Measurements from ENCODE around the gene SMURF2.

SMURF2 gene

DNA sequence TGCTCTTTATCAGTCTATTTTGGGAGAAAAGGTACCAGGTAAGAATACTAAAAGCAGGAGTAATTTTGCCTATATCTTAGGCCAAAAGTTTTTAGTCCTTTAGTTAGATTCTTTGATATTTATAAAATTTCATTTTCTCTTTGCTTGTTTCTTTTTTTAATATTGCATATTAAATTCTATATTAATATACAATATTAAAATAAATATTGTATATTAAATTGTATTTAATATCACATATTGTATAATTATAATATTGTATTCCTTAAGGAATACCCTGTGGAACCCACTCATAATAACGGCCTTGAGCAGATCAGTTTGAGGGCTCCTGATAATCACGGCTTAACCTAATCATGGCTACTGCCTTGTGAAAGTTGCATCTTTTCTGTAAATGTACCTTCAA is 153.4 kb downstream of the SMURF2 start:
- Mint-ChIP-seq H3K27me3 (ENCODE audit: low read depth) (peaks cover 8% of the 10 kb centered on the region), H3K36me3 (ENCODE audit: low read depth) (peaks cover 61% of the 10 kb centered on the region), H3K27ac (no peak overlapping the region), H3K9me3 (no peaks in the 10 kb centered on the region), H3K4me1 (ENCODE audit: low read depth) (peaks cover 30% of the 10 kb centered on the region), H3K4me3 (peak overlapping the region; percentile 96)
- DNase-seq (ENCODE audit: low spot score), result no peak

DNA sequence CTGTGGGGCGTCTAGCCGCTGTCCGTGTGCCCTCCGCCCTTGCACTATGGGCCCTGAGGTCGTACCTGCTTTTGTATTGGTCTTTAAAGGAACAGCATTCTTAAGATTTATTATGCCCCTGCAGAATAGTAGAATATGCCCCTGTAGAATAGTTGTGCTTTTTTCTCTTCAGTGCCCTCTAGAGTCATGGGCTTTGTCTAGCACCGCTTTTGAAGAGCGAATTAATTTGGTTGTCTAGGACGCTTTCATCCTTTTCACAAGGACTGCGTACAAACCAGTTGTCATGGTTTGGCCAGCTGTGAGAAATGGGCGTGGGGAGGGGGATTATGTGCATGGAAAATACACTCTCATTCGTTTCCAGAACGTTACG is 154.7 kb downstream of the SMURF2 start:
- H3K4me3 Mint-ChIP-seq, result peak overlapping the region; percentile 96
- H3K36me3 Mint-ChIP-seq (ENCODE audit: low read depth), result peaks cover 67% of the 10 kb centered on the region
- peak overlapping the region; percentile 99 for H3K27ac Mint-ChIP-seq
- H3K27me3 Mint-ChIP-seq (ENCODE audit: low read depth), result peaks cover 8% of the 10 kb centered on the region
- peaks cover 38% of the 10 kb centered on the region for H3K4me1 Mint-ChIP-seq (ENCODE audit: low read depth)
- no peaks in the 10 kb centered on the region for H3K9me3 Mint-ChIP-seq
- DNase-seq (ENCODE audit: low spot score), result peak; percentile 44

DNA sequence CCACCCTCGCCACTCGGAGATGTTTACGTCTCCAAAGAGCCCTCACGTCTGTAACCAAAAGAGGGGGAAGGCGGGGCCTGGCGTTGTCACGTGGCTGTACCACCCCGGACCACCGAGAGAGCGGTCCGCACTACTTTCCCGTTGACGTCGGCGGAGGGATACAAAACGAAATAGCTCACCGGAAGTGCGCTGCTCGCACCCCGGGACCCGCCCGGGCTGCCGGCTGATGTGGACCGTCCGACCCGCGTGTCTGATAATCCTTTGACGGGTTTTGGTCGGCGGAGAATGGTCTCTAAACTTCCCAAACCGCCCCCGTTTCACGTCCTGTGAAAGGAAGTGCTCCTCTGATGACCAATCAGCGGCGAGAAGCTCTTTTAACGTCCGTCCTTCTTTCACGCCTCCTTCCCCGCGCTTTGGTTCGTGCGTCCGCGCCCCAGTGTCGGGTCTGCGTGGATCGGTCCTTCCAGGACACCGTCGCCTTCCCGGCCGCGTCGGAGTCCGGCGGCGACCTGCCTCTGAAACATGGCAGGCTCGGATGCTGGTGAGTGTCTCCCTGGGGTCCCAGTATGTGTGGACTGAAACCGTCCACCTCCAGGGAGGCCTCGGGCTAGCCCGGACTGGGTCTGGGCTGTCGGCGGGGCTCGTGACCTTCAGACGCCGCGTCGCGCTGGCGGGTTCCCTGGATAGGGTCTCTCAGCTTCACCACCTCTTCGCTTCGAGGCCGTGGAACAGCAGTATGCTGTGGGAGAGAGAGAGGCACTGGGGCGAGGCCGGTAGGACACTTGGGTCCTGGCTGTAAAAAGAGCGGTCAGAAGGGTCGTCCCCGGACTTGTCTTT is 155.3 kb downstream of the SMURF2 start, which contains the start of gene CEP95:
CEP95 (plus strand) TSS at position 402 of the 837 bp plus-strand sequence; CDS start at position 523, 121 bp downstream.
- Mint-ChIP-seq H3K27ac (peak within 1 kb of the TSS; percentile 99), H3K9me3 (no peaks in the 10 kb centered on the region), H3K36me3 (ENCODE audit: low read depth) (peaks cover 70% of the 10 kb centered on the region), H3K4me1 (ENCODE audit: low read depth) (peaks cover 43% of the 10 kb centered on the region), H3K4me3 (peak within 1 kb of the TSS; percentile 96), H3K27me3 (ENCODE audit: low read depth) (peaks cover 8% of the 10 kb centered on the region)
- peak; percentile 95 for DNase-seq (ENCODE audit: low spot score)

DNA sequence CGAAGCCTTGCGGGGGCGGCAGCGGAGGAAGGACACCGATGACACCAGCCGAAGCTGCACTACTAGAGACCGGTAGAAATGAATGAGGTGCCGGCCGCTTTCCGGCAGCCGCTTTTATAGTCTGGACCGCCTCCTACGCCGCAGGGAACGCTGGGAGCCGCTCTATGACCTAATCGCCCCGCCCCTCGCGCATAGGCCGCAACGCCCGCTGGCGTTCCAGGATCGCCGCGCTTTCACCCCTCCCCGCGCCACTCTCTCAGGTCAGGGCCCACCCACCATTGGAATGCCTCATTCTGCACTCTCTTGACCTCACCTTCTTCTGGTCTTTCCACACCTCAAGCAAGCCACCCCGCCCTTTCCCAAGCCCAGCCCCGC is 155.9 kb downstream of the SMURF2 start, which contains the start of gene DDX5:
DDX5 (minus strand) TSS at position 89 of the 375 bp plus-strand sequence. CDS start 170 bp downstream, outside the sequence.
- Mint-ChIP-seq H3K27ac (peak within 1 kb of the TSS; percentile 99), H3K27me3 (ENCODE audit: low read depth) (peaks cover 8% of the 10 kb centered on the region), H3K9me3 (no peaks in the 10 kb centered on the region), H3K4me3 (peak within 1 kb of the TSS; percentile 96), H3K36me3 (ENCODE audit: low read depth) (peaks cover 70% of the 10 kb centered on the region), H3K4me1 (ENCODE audit: low read depth) (peaks cover 44% of the 10 kb centered on the region)
- peak; percentile 97 for DNase-seq (ENCODE audit: low spot score)

DNA sequence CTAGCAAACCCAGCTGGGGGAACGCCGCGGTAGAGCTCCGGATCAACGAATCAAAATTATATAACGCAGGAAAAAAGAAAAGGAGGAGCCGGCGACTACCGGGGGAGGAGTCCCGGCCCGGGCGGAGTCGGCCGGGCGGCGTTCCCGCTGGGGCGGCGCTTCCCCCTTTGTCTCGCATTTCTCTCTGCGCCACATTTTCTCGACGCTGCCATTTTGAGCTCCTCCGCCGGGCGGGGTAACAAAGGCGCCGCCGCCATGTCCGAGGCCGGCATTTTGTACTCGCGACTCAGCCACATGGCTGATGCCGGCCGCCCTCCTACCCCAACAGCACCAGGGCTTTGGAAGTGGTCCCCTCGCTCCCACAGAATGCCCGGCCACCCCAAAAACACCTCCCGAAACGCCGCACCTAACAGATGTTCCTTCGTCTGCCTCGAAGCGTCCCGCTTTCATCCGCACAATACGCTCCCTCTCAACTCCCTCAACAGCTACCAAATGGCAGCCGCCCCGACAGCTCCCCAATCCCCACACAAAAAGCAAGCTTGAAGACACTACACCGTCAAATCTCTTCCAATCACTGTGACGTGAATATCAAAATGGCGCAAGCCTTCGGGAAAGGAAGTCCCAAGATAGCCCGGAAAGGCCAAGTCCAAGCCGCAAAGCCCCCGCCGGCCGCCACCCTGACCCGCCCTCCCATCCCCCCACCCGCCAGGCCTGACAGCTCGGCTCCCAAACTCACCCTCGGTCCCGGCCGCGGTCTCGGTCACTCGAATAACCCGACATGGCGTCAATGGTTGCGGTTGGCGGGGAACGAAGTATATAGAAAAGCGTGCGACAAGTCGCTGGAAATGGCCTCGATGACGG is 156.5 kb downstream of the SMURF2 start:
- DNase-seq (ENCODE audit: low spot score), result peak; percentile 79
- H3K4me1 Mint-ChIP-seq (ENCODE audit: low read depth), result peaks cover 49% of the 10 kb centered on the region
- peaks cover 8% of the 10 kb centered on the region for H3K27me3 Mint-ChIP-seq (ENCODE audit: low read depth)
- peak overlapping the region; percentile 99 for H3K27ac Mint-ChIP-seq
- H3K4me3 Mint-ChIP-seq, result peak overlapping the region; percentile 96
- no peaks in the 10 kb centered on the region for H3K9me3 Mint-ChIP-seq
- H3K36me3 Mint-ChIP-seq (ENCODE audit: low read depth), result peaks cover 70% of the 10 kb centered on the region

DNA sequence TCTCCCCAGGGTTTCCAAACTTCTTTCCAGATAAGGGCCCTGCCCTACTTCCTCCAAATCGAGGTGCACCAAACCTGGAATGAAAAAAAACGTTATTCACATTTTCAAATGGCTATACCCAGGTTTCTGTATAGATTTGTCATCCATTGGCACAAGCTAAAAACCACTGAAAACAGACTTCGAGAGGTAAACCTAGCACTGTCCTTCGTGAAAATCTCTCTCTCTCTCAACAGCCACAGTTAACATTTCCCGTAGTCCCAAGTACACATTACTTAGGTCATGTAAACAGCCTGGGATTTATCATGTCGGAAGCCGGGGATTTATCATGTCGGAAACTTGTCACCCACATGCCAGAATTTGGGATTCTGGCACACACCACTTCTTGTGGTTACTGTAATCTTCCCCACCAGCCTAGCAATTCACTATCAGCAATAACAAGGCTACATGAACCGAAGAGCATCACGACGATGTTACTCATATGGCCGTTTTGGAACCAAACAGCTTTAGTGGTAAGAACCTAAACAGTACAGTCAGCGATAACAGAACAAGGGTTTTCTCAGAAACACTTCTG is 157.3 kb downstream of the SMURF2 start:
- DNase-seq (ENCODE audit: low spot score), result no peak
- peak overlapping the region; percentile 96 for H3K4me3 Mint-ChIP-seq
- H3K36me3 Mint-ChIP-seq (ENCODE audit: low read depth), result peaks cover 73% of the 10 kb centered on the region
- H3K27me3 Mint-ChIP-seq (ENCODE audit: low read depth), result peaks cover 8% of the 10 kb centered on the region
- peak overlapping the region; percentile 99 for H3K27ac Mint-ChIP-seq
- H3K9me3 Mint-ChIP-seq, result no peaks in the 10 kb centered on the region
- peaks cover 55% of the 10 kb centered on the region for H3K4me1 Mint-ChIP-seq (ENCODE audit: low read depth)

DNA sequence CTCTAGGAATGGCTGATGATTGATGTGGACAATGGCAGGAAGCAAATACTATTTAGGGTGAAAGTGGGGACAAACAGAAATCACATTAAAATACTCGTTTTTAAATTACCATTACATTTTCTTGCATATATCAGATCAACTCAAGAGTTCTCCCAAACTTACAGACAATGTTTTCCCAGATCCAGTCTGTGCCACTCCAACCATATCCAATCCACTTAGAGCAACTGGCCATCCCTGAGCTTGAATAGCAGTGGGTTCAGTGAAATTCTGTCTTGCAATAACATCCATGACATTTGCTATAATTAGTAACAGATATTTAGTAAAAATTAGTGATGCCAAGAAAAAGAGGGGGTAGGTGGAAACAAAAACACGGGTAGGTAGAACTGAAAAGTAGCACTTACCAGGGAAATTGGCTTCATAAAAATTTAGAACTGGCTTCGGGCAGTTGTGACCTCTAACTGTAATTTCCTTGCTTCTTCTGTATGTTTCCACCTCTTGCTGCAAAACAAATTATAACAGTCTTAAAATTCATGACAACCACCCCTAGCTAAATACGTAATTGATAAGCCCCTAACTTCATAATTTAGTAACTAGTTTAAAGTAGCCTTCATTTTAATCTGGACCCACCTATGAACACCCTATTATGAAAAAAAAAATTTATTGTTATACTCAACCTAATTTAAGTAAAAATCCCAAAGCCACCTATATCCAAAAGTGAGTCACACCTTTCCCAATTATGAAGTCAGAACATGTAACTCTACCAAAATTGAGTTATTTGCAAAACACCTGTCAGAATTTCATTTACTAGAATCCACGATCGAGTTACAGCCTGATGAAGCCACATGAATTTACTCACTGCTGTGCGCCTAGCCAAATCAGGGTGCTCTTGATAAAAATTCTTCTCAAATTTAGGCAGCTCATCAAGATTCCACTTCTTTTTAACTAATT is 158.0 kb downstream of the SMURF2 start:
- H3K4me1 Mint-ChIP-seq (ENCODE audit: low read depth), result peaks cover 59% of the 10 kb centered on the region
- H3K36me3 Mint-ChIP-seq (ENCODE audit: low read depth), result peaks cover 78% of the 10 kb centered on the region
- peak overlapping the region; percentile 96 for H3K4me3 Mint-ChIP-seq
- no peaks in the 10 kb centered on the region for H3K9me3 Mint-ChIP-seq
- peaks cover 8% of the 10 kb centered on the region for H3K27me3 Mint-ChIP-seq (ENCODE audit: low read depth)
- peak overlapping the region; percentile 99 for H3K27ac Mint-ChIP-seq
- DNase-seq (ENCODE audit: low spot score), result no peak

DNA sequence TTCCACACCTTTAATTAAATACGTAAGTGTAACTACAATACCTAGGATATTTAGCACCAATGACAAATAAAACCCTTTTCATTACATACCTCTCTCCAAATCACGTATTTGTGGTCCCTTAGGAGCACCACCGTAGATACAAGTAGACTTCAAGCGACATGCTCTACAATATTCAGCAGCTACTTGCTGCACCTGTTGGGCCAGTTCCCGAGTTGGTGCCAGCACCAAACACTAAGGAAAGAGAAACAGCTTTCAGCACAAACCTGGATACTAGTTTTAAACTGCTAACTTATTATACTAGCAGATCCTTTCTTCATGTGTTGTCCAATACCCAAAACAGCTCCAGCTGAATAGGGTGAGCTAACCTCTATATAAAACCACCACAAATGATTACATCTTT is 158.8 kb downstream of the SMURF2 start:
- Mint-ChIP-seq H3K4me1 (ENCODE audit: low read depth) (peaks cover 61% of the 10 kb centered on the region), H3K4me3 (no peak overlapping the region), H3K27ac (no peak overlapping the region), H3K9me3 (no peaks in the 10 kb centered on the region), H3K36me3 (ENCODE audit: low read depth) (peaks cover 80% of the 10 kb centered on the region), H3K27me3 (ENCODE audit: low read depth) (peaks cover 8% of the 10 kb centered on the region)
- DNase-seq (ENCODE audit: low spot score), result no peak

DNA sequence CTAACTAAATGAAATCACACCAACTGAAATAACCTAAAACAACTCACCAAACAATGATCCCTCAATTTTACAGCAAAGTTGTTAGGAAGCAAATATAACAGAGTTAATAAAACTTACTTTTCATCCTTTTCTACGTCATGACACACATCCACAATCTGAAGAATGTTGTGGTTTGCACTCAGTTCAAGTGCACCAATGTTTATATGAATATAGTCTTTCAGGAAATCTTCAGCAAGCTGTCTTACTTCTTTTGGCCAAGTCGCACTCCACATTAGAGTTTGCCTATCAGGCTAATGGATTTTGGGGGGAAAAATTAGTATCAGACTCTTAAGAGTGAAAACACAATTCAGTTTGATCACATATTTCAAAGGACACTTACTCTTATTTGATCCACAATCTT is 159.3 kb downstream of the SMURF2 start:
- Mint-ChIP-seq H3K9me3 (no peaks in the 10 kb centered on the region), H3K4me3 (peak overlapping the region; percentile 1), H3K4me1 (ENCODE audit: low read depth) (peaks cover 63% of the 10 kb centered on the region), H3K36me3 (ENCODE audit: low read depth) (peaks cover 83% of the 10 kb centered on the region), H3K27ac (no peak overlapping the region), H3K27me3 (ENCODE audit: low read depth) (peaks cover 8% of the 10 kb centered on the region)
- DNase-seq (ENCODE audit: low spot score), result no peak

DNA sequence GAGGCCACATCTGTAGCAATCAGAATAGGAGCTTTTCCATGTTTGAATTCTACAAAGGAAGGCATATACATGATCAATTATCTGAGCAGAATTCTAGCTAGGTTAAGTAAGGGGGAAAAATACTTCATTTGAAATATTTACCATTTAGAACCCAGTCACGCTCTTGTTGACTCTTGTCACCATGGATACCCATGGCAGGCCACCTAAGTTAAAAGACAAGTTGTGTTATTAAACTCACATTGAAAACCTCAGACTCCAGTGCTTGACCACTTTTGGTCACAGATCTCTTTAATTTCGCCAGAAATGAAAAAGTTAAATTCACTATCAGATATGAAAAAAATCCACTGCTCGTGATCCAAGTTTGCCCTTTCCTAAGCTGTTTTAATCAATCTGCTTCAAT is 160.1 kb downstream of the SMURF2 start:
- Mint-ChIP-seq H3K27ac (peak overlapping the region; percentile 47), H3K4me3 (no peak overlapping the region), H3K27me3 (ENCODE audit: low read depth) (peaks cover 8% of the 10 kb centered on the region), H3K4me1 (ENCODE audit: low read depth) (peaks cover 66% of the 10 kb centered on the region), H3K36me3 (ENCODE audit: low read depth) (peaks cover 85% of the 10 kb centered on the region), H3K9me3 (no peaks in the 10 kb centered on the region)
- DNase-seq (ENCODE audit: low spot score), result no peak

DNA sequence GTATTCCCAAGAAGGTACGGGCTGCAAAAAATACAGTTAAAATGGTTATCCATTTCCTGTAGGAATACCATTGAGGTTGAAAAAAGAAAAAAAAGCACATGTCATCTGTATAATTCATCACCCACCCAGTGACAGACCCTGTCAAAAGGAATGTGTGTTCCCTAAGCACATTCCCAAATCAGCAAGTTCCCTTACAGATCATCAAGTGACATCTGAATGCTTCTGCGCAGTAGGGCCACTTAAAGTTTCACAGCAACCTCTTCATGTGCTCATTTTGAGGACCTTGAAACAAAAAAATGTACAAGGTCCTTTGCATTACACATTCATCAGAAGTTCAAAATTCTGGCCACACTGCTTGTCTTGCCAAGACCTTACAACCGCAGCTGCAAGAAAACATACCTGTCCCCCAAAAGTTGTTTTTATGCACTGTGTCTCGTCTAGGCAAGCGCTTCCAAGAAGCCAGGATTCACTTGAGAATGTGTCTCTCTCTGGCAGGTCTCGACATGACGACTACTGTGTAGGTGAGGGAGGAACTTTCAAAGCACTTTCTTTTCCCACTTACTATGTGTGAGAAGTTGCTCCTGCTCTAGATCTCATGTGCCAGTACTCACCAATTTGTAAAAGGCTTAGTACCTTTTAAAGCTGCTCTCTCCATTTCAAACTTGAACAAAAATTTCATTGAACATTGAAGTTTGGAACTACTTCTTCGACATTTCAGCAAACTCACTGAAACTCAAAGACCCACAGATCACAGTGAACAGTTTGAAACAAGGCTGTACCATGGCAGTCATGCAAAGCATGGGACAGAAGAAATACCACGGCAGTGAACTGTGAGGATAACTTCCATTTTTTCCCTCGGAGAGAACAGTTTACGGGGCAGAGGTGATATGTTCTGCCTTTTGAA is 161.0 kb downstream of the SMURF2 start:
- DNase-seq (ENCODE audit: low spot score), result no peak
- peaks cover 67% of the 10 kb centered on the region for H3K4me1 Mint-ChIP-seq (ENCODE audit: low read depth)
- peaks cover 89% of the 10 kb centered on the region for H3K36me3 Mint-ChIP-seq (ENCODE audit: low read depth)
- no peaks in the 10 kb centered on the region for H3K9me3 Mint-ChIP-seq
- no peak overlapping the region for H3K27ac Mint-ChIP-seq
- H3K27me3 Mint-ChIP-seq (ENCODE audit: low read depth), result peaks cover 2% of the 10 kb centered on the region
- no peak overlapping the region for H3K4me3 Mint-ChIP-seq

DNA sequence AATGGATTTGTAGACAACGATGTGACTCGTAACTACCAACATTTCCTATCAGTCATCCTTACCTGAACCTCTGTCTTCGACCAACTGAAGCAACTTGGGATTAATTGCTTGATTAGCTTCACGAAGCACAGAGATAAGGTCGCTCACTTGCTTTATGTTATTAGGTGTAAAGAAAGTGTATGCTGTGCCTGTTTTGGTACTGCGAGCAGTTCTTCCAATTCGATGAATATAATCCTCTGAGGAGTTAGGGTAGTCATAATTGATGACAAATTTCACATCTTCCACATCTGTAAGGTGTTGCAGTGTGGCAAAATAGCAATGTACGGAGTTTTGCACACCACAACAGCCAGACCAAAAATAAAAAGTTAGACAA is 161.6 kb downstream of the SMURF2 start:
- Mint-ChIP-seq H3K4me1 (ENCODE audit: low read depth) (peaks cover 71% of the 10 kb centered on the region), H3K4me3 (no peak overlapping the region), H3K9me3 (no peaks in the 10 kb centered on the region), H3K27me3 (ENCODE audit: low read depth) (no peaks in the 10 kb centered on the region), H3K36me3 (ENCODE audit: low read depth) (peaks cover 84% of the 10 kb centered on the region), H3K27ac (no peak overlapping the region)
- no peak for DNase-seq (ENCODE audit: low spot score)
